ENCODE data around the gene OCIAD2. TPM values are rescaled to one million over a fixed set of nuclear protein-coding genes. Genes with fewer than 3 reads are reported as not detected.
"Not testable (repeated sequence)": the region's sequence is repeated elsewhere in the genome, so short reads cannot be mapped to it uniquely, and the experiment has no call there.

OCIAD2 gene
- polyA plus RNA-seq, 1 donor: 26.6 TPM

DNA sequence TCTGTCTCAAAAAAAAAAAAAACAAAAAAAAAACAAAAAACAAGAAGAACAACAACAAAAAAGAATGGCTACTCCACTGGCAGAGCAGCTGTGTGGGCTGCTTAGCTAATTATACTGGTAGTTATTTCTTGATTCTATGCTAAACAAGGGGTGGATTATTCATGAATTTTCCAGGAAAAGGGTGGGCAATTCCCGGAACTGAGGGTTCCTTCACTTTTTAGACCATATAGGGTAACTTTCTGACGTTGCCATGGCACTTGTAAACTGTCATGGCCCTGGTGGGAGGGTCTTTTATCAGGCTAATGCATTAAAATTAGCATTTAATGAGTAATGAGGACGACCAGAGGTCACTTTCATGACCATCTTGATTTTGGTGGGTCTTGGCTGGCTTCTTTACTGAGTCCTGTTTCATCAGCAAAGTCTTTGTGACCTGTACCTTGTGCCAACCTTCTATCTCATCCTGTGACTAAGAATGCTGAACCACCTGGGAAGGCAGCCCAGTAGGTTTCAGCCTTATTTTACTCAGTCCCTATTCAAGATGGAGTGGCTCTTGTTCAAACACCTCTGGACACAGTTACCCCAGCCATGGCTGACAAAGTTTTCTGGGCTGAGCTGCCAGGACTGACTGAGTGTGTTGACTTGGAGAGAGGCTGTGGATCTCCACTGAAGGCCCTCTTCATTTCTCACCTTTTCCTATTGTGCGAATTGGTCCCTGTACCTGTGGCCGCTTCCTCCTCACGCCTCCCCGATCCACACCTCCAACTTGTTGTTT lies 1.3 kb upstream of the OCIAD2 start:
- DNase-seq (ENCODE audit: low read depth): no peak

DNA sequence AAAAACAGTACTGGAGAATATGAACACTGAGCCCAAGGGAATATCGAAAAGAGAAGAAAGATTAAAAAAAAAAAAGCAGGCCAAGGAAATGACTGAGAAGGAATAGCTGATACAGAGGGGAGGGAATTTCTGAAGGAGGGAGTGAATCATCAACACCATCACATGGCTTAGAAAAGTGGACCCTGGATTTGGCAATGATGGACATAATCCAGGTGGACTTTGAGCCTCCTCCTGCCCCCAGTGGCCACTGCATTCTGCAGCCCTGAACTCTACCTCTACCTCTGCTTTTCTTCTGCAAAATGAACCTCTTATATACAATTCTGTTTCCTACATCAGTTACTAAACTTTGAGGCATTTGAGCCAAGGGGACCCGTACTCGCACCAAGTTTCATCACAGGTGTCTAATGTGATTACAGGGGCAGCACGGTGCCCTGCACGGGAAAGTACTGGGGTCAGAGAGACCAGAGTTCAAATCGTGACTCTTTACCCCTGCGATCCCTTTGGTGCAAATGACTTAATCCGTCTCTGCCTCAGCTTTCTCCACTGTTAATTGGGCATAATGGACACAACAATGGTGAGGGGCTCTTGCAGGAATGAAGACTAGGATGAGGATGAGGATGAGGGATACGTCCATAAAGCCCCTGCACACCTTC lies 1.1 kb downstream of the OCIAD2 start:
- no peak for DNase-seq (ENCODE audit: low read depth)

DNA sequence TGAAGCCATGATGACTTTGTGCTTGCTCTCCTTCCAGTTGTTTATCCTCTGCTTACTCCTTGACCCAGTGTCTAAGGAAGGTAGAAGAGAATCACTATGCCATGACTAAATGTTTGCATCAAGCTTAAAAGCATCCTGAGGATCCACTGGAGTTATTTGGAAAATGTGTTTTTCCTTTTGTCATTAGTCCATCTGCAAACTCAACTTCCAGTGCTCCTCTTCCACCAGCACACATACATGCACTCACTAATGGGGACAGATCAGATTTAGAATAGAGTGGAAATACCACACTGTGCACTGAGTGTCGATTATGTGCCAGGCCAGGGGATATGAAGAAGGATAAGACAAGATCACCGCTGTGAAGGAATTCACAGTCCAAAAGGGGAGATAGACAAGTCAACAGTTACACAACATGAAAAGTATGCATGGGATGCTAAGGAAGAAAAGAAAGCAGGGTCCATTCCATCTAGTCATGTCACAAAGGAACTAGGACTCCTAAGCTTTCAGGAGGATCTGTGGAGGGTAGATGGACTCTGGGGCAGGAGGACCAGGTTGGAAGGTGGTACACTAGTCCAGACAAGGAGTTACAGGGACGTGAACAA lies 1.9 kb downstream of the OCIAD2 start:
- DNase-seq (ENCODE audit: low read depth): no peak

DNA sequence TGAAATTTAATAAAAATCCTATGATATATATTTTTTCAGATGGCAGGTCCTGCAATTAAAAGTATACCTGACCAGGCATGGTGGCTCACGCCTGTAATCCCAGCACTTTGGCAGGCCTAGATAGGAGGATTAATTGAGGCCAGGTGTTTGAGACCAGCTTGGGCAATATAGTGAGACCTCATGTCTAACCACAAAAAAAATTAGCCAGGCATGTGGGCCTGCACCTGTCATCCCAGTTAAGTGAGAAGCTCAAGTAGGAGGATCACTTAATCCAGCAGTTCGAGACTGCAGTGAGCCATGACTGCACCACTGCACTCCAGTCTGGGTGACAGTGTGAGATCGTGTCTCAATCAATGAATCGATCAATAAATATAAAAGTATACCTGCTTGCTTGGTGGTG lies 2.5 kb downstream of the OCIAD2 start:
- DNase-seq (ENCODE audit: low read depth): no peak

DNA sequence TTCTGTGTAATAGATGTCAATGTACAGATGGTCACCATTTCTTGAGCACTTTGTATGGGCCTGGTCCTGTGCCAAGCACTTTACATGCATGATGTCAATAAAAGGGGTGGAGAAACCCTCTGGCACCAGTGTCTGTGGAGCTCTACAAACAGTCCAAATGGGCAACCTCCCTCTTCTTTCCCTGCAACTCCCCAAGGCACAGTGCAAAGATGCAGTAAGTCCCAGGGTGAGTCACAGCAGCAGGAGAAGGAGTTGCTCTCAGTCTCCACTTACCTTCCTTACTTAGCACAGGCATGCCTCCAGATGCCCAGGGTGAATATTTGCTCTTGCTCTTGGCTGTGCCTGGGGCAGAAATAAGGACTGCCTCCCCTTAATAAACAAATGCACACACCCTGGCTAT lies 4.3 kb downstream of the OCIAD2 start:
- DNase-seq (ENCODE audit: low read depth): no peak

DNA sequence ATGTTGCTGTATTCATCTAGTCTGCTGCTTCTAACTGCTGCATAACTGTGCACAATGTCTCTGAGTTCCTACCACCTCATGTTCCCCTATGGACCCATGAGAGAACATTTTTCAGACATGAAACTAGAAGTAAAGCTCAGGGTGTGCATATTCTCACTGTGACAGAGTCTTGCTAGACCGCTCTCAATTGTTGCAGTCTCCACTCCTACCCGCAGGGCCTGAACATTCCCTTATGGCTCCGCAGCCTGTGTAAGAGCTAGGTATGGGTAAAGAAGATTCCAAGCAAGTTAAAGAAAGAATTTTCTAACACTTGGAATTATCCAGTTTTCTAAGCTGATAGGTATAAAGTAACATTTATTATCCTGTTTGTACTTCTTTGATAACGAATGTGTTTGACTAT lies 5.4 kb downstream of the OCIAD2 start:
- DNase-seq (ENCODE audit: low read depth): no peak

DNA sequence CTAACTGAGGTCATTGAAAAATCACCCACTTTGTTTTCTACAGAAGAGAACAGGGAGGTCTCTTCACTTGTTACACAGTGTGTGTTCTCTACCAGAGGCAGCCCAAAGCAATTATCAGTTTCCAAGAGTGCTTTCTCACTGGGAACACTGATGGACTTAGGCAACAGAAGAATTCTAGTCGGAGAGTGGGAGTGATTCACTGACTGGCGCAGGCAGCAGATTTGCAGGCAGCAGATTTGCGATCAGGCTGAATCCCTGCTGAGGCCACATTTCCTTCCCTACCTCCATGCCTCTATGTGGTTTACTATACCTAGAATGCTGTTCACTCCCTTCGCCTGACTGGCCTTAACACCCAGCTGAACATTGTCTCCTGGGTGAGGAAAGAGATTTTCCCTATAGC lies 6.6 kb downstream of the OCIAD2 start:
- DNase-seq (ENCODE audit: low read depth): no peak

DNA sequence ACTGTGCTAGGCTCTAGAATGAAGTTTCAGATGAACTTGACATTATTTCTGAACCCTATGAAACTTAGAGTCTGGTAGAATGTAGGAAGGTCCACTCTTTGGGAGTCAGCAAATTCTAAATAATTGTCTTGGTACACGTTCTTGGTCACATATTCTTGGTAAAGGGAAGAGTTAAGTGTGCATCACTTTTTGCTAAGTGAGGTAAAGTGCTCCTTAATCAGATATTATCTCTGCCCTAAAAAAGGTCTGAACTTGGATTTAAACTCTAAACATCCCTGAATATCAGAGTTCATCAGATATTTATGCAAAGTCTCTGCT lies 7.2 kb downstream of the OCIAD2 start:
- no peak for DNase-seq (ENCODE audit: low read depth)

DNA sequence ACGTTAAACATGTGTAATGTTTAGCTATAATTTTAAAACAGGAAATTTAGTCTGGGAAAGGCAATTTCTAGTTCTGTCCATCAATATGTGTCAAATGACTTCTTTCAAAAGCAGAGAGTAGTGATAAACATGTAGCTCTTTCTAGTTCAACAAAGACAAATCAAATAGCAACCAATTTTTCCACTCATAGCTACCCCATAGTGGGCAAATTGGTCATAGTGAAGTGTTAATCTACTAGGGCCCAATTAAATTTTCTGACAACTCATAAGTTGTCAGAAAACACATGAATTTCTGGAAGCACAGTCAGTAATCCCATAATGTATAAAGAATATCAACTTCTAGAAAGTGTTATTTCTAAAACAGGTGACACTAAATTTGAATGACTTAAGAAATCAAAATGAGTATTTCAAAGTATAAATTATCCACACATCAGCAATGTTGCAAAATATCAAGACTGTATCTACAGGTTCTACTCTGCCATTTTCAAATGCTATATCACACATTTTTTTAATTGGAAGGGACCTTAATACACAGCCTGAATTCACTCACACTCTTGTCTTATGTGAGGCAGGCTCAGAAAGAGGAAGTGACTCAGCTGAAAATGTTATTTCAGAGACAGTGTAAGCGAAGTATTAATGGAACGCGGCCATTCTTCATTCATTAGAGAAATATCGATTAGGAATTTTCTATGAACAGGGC lies 7.7 kb downstream of the OCIAD2 start:
- DNase-seq (ENCODE audit: low read depth): no peak

DNA sequence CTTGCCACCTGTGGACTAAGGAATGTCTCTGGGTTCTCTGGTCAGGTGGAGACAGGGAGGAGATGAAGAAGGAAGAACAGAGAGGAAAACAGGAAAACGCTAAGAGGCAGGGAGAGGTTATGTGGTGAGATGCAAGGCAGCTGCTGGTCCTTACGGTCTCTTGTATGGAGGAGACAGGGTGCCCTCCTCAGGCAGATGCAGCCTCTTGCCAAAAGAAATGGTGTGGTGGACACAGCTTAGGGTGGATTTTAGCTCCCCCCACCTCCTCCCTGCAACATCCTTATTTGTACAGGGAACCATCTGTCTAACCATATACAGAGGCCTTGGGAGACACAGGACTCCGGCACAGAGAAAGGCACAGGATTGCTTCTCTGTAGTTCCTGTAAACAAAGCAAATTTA lies 9.7 kb downstream of the OCIAD2 start:
- no peak for DNase-seq (ENCODE audit: low read depth)

DNA sequence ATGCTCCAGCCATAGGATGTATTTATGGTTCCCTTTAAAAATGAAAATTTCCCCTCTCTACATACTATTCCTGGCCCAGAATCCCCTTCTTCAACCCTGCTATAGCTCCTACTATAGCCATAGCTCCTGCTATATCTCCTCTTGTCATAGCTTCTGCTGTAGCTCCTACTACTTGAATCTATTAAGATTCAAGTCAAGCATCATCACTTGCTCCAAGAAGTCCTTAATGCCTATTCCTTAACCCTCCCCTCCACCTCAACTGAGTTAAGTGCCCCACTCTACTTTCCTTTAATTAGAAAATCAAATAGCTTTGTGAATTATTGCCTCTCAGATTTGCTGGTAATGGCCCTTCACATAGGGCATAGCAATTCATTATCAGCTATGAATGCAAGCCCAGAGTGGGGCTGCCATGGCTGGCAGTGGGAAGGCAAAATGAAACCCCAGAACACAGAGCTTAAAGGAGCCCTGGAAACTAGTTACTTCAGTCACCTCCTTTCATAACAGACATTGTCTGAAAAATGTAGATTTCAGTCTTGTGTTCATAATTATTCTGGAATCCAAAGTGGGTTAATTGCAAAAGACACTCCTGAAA lies 15.4 kb downstream of the OCIAD2 start:
- DNase-seq (ENCODE audit: low read depth): no peak

DNA sequence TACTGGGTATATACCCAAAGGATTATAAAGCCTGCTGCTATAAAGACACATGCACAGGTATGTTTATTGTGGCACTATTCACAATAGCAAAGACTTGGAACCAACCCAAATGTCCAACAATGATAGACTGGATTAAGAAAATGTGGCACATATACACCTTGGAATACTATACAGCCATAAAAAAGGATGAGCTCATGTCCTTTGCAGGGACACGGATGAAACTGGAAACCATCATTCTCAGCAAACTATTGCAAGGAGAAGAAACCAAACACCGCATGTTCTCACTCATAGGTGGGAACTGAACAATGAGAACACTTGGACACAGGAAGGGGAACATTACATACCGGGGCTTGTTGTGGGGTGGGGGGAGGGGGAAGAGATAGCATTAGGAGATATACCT lies 16.8 kb downstream of the OCIAD2 start:
- DNase-seq (ENCODE audit: low read depth): not testable (repeated sequence)

DNA sequence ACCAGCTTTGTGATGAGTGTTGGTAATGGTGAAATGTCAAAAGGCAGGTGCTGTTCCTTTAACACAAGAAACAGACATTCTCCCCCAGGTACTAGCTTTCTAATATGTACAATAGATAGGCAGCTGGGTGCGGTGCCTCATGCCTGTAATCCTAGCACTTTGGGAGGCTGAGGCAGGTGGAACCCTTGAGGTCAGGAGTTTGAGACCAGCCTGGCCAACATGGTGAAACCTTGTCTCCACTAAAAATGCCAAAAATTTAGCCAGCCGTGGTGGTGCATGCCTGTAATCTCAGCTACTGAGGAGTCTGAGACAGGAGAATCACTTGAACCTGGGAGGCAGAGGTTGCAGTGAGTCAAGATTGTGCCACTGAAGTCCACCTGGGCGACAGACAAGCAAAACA lies 24.9 kb downstream of the OCIAD2 start:
- not testable (repeated sequence) for DNase-seq (ENCODE audit: low read depth)

DNA sequence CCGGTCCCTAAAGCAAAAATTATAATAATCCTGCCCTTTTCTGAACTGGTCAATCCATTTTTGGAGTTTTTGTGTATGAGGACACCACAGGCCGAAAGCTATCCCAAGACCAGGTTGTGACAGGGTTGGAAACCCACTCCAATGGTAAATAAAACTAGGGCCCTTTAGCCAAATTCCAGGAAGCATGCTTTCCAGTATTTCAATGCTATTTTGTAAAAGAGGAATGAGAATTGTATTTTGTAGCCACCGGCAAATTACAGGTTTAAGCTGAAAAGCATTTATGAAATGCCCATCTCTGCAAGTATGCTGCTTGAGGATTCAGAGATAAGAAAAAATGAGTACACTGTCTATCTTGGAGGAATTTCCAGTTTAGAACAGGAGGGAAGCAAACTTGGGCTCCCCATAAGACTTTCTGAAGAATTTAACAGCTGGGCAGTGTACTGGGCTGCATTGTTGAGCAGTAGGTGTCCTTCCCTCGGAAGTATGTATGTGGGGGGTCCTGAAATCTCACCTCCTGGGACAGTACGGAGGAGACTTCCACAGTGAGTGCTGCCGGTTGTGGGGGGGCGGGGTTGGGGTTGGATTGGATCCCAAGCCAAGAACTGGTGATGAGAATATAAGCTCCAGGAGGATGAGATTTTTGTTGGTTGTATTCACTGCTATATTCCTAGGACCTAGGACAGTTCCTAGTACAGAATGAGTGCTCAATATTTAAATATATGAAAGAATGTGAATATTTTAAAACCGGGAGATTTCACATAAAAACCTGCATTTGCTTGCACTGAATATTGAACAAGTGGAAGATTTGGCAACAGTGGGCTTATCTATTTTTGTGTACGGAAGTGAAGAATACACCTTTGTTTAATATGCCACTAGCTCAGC lies 26.8 kb downstream of the OCIAD2 start:
- no peak for DNase-seq (ENCODE audit: low read depth)

DNA sequence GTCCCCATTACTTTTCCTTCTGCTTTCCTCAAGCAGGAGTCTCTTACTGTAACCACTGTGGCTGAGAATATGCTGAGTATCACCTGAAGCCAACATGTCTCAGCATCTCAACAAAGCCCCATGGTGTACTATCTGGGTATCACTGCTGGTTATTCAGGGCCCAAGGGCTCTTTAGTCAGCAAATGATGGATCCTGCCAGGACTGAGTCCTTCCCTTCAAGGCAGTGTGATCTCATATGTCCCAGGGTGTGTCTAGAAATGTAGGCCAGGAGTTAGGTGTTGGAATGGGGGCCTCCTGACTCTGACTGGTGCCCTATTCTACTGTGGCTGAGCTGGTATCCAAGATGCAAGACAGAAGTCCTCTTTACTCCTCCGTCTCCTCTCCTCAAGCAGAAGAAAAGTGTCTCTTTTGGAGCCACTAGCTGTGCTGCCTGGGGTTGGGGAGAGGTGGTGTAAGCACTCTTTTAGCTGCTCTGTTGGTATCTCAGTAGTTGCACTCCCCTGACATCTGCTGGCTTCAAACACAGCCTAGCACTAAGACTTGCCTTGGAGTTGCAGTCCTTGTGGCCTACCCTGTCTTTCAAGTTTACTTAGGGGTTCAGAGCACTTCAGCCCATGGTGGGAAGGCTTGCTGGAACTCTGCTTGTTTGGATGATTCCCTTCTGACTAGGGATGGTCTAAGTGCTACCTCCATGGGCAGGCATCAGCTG lies 28.6 kb downstream of the OCIAD2 start:
- no peak for DNase-seq (ENCODE audit: low read depth)

DNA sequence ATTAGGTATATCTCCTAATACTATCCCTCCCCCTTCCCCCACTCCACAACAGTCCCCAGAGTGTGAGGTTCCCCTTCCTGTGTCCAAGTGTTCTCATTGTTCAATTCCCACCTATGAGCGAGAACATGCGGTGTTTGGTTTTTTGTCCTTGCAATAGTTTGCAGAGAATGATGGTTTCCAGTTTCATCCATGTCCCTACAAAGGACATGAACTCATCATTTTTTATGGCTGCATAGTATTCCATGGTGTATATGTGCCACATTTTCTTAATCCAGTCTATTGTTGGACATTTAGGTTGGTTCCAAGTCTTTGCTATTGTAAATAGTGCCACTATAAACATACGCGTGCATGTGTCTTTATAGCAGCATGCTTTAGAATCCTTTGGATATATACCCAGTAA lies 41.9 kb downstream of the OCIAD2 start:
- DNase-seq (ENCODE audit: low read depth): not testable (repeated sequence)

DNA sequence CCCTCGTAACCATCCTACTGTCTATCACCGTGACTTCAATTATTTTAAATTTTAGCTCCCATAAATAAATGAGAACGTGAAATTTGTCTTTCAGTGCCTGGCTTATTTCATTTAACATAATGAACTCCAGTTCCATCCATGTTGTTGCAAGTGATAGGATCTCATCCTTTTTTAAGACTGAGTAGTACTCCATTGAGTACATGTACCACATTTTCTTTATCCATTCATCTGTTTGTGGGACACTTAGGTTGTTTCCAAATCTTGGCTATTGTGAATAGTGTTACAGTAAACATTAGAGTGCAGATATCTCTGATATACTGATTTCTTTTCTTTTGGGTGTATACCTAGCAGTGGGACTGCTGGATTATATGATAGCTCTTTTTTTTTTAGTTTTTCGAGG lies 42.8 kb downstream of the OCIAD2 start:
- DNase-seq (ENCODE audit: low read depth): no peak

DNA sequence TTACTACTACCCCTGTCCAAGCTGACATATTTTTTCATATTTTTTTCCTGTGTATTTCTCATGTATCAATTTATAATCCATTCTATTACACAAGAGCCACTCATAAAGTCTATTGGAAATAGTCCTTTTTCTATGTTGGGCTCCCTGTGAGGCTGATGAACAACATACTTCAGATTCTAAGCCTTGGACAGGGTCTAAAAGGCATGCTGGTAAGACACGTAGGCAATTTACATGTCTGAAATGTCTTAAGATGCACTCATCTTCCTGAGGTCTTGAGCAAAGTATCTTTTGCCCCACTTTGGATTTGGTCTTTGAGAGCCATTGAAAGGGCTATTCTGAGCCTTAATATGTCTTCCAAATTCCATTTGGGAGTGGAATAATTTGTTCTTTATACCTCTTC lies 43.9 kb downstream of the OCIAD2 start:
- no peak for DNase-seq (ENCODE audit: low read depth)

DNA sequence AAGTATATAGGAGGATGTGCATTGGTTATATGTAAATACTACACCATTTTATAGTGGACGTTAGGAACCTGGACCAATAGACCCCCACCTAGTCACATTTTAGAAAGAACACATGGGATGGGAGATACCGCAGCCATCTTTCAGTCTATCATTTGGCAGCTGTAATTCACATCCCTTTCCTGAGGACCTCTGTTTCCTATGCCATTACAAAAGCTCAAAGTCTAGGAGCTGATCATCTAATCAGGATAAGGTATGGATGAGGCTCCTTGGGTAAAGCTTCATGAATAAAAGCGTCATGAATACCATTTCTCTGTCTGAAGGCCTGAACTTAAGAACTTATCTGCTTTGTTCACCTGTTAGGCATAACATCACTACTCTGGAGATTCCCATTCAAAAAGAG lies 44.5 kb downstream of the OCIAD2 start:
- DNase-seq (ENCODE audit: low read depth): no peak

DNA sequence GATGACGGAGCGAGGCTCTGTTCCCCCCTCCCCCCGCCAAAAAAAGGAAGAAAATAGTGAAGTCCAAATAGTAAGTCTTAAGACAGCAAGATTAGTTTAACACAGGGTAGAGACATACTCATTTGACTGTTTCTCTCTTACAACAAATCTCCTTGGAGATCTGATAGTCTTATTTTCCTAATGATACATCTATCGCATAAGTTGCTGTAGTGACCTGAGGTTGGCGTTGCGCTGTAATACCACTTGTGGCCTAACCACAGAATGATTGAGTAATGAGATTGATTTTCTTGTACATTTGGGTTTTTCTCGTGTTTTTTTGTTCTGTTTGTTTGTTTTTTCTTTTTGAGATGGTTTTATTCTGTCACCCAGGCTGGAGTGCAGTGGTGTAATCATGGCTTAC lies 48.4 kb downstream of the OCIAD2 start:
- DNase-seq (ENCODE audit: low read depth): no peak

DNA sequence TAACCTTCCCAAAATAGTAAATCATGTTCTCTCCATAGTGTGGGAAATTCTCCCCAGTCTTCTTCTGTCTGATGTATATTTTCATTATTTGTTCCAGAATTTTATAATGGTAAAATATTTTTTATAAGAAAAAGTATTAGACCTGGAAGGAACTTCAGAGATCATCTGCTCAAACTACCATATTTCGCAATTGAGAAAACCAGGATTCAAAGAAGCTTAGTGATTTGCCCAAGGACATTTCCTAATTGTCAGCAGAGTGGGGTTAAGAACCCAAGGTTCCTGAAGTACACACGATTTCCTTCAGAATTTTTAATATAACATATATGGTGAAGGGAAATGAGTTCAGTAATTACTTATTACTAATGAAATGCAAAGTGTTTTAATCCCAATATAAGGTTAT lies 51.6 kb downstream of the OCIAD2 start:
- no peak for DNase-seq (ENCODE audit: low read depth)
